IMR-90 (cell line): ENCODE measurements around the gene OR4D6. TPM values are rescaled to one million over a fixed set of nuclear protein-coding genes. Genes with fewer than 3 reads are reported as not detected.

Source experiments
- ATAC-seq: fragments of 200-7000 bp; cut with Tn5 transposase; 2 replicates; pipeline ENCODE4 v1.9.1; 2020; ENCODE audit warnings: low read depth, mild to moderate bottlenecking, moderate library complexity
- BruUV-seq: library from RNA; stranded (reverse); fragments of 400-500 nt; replicated peaks from 2 replicates; lab custom pipeline; 2021; lab: Mats Ljungman, UMichigan
- CTCF ChIA-PET: fragments of 300-600 bp; formaldehyde crosslinking; extraction: SDS; loops from one replicate; lab custom pipeline; 2021; ENCODE audit warnings: antibody characterized with exemption; lab: Yijun Ruan, JAX
- POLR2A ChIA-PET: fragments of 300-600 bp; sonication (Branson Sonifier 250); formaldehyde crosslinking; loops from one replicate; lab custom pipeline; 2022; ENCODE audit warnings: antibody characterized with exemption; ENCODE audit not compliant: unreplicated experiment; lab: Charles Lee
- DNase-seq: peaks from one replicate; pipeline ENCODE4 v3.0.0; 2013
- H2AFZ ChIP-seq: replicated peaks from 2 replicates; pipeline ENCODE3; 2013; ENCODE audit warnings: low read length, mild to moderate bottlenecking; ENCODE audit not compliant: poor library complexity
- H2AK5ac ChIP-seq: 2 replicates; pipeline ENCODE4 v1.6.1; 2013; ENCODE audit warnings: low read depth, low read length, inconsistent platforms
- H2AK9ac ChIP-seq: replicated peaks from 2 replicates; pipeline ENCODE3; 2013; ENCODE audit warnings: mild to moderate bottlenecking, low read depth, low read length, moderate library complexity; ENCODE audit not compliant: poor library complexity
- H2BK120ac ChIP-seq: 2 replicates; pipeline ENCODE4 v1.6.1; 2013; ENCODE audit warnings: low read depth, low read length, inconsistent platforms
- H2BK15ac ChIP-seq: 3 replicates; pipeline ENCODE4 v1.6.1; 2013; ENCODE audit warnings: low read depth, low read length, inconsistent platforms
- H2BK20ac ChIP-seq: 2 replicates; pipeline ENCODE4 v1.6.1; 2013; ENCODE audit warnings: low read depth, mild to moderate bottlenecking, inconsistent platforms, low read length, moderate library complexity
- H2BK5ac ChIP-seq: 2 replicates; pipeline ENCODE4 v1.6.1; 2013; ENCODE audit warnings: mild to moderate bottlenecking, low read depth, low read length, inconsistent platforms; ENCODE audit not compliant: poor library complexity, severe bottlenecking
- H3K14ac ChIP-seq: replicated peaks from 2 replicates; pipeline ENCODE4 v1.6.1; 2013; ENCODE audit warnings: low read depth, low read length, inconsistent platforms
- H3K18ac ChIP-seq: 2 replicates; pipeline ENCODE4 v1.6.1; 2013; ENCODE audit warnings: low read depth, low read length, control low read depth
- H3K23ac ChIP-seq: 2 replicates; pipeline ENCODE4 v1.6.1; 2013; ENCODE audit warnings: low read depth, low read length, inconsistent platforms
- H3K27ac ChIP-seq: 2 replicates; pipeline ENCODE4 v1.5.1; 2013; ENCODE audit warnings: mild to moderate bottlenecking, control low read depth, low read length; ENCODE audit not compliant: insufficient read depth
- H3K27me3 ChIP-seq: 2 replicates; pipeline ENCODE4 v1.6.1; 2013; ENCODE audit warnings: low read length; ENCODE audit not compliant: control insufficient read depth, insufficient read depth
- H3K36me3 ChIP-seq: 2 replicates; pipeline ENCODE4 v1.6.1; 2013; ENCODE audit warnings: low read length, mixed read lengths; ENCODE audit not compliant: control insufficient read depth, insufficient read depth
- H3K4ac ChIP-seq: 2 replicates; pipeline ENCODE4 v1.6.1; 2013; ENCODE audit warnings: low read depth, low read length, inconsistent platforms
- H3K4me1 ChIP-seq: 2 replicates; pipeline ENCODE4 v1.6.1; 2013; ENCODE audit warnings: low read length, mixed read lengths; ENCODE audit not compliant: control insufficient read depth, insufficient read depth
- H3K4me2 ChIP-seq: 2 replicates; pipeline ENCODE4 v1.6.1; 2013; ENCODE audit warnings: low read depth, mild to moderate bottlenecking, control low read depth, low read length, moderate library complexity
- H3K4me3 ChIP-seq: 2 replicates; pipeline ENCODE4 v1.5.1; 2013; ENCODE audit warnings: low read depth, mild to moderate bottlenecking, control low read depth, low read length, moderate library complexity; ENCODE audit not compliant: insufficient read depth
- H3K56ac ChIP-seq: 2 replicates; pipeline ENCODE4 v1.6.1; 2013; ENCODE audit warnings: low read length, inconsistent platforms; ENCODE audit not compliant: insufficient read depth; ENCODE audit errors: extremely low read depth
- H3K79me1 ChIP-seq, 2 experiments: 2 replicates each; pipeline ENCODE4 v1.6.1; 2013; ENCODE audit warnings: low read length in 2 of 2, inconsistent platforms in 1 of 2, low read depth in 1 of 2
- H3K9ac ChIP-seq: 2 replicates; pipeline ENCODE4 v1.6.1; 2013; ENCODE audit warnings: low read depth, low read length, control low read depth
- H3K9me1 ChIP-seq: 2 replicates; pipeline ENCODE4 v1.6.1; 2013; ENCODE audit warnings: low read length, inconsistent platforms; ENCODE audit not compliant: insufficient read depth
- H3K9me3 ChIP-seq: 2 replicates; pipeline ENCODE4 v1.6.1; 2013; ENCODE audit warnings: low read length; ENCODE audit not compliant: control insufficient read depth, insufficient read depth
- H4K20me1 ChIP-seq: 2 replicates; pipeline ENCODE4 v1.6.1; 2013; ENCODE audit warnings: low read length, inconsistent platforms; ENCODE audit not compliant: insufficient read depth
- H4K5ac ChIP-seq: 2 replicates; pipeline ENCODE4 v1.6.1; 2013; ENCODE audit warnings: mild to moderate bottlenecking, low read depth, low read length, control low read depth
- H4K8ac ChIP-seq, 2 experiments: 2 replicates each; pipeline ENCODE4 v1.6.1; 2013; ENCODE audit warnings: low read depth in 2 of 2, low read length in 2 of 2, control low read depth in 1 of 2, inconsistent platforms in 1 of 2
- H4K91ac ChIP-seq: 2 replicates; pipeline ENCODE4 v1.6.1; 2013; ENCODE audit warnings: low read depth, low read length, inconsistent platforms; ENCODE audit not compliant: insufficient read depth
- NFE2L2 ChIP-seq: fragments of 150-350 bp; IDR thresholded peaks from 2 replicates; pipeline ENCODE4 v1.6.1; 2016; ENCODE audit warnings: low read depth, mild to moderate bottlenecking, low read length
- RFX5 ChIP-seq: IDR thresholded peaks from 2 replicates; pipeline ENCODE4 v1.8.0; 2012; ENCODE audit warnings: low read depth, mild to moderate bottlenecking, low read length, moderate library complexity
- WGBS, 2 experiments: methylation state at CpG; one replicate each; pipeline versions ENCODE4 v1.1.5 to v1.1.7; 2013; ENCODE audit warnings: missing lambda C conversion rate in 2 of 2; ENCODE audit not compliant: insufficient read length in 1 of 2; ENCODE audit errors: extremely low coverage in 2 of 2; 5-methylcytosine and 5-hydroxymethylcytosine counted together
- dilution Hi-C: fragments of 300-500 bp; cut with HindIII; formaldehyde crosslinking; loops from one replicate; pipeline ENCODE4 v1.14.3; 2018; ENCODE audit warnings: low sequenced_read_pairs; ENCODE audit not compliant: unreplicated experiment
- in situ Hi-C: fragments of 300-500 bp; cut with MboI; formaldehyde crosslinking; loops from 3 replicates; pipeline ENCODE4 v1.14.3; 2019; ENCODE audit warnings: low sequenced_read_pairs, inconsistent platforms, mixed read lengths
- intact Hi-C: fragments of 100-400 bp; cut with micrococcal nuclease; formaldehyde crosslinking; loops from 2 replicates; pipeline ENCODE4 v1.10.0; 2022
- polyA plus RNA-seq, 3 experiments: library from polyadenylated mRNA; depleted of rRNA; stranded (reverse); fragments of >200 nt; gene quantifications; 2 replicates each; pipeline ENCODE4 v1.2.3, GENCODE V29; 2012; ENCODE audit warnings: low replicate concordance in 1 of 3
- total RNA-seq: library from RNA; depleted of rRNA; stranded (reverse); fragments of >200 nt; gene quantifications from 2 replicates; pipeline ENCODE4 v1.2.3, GENCODE V29; 2012

OR4D6 gene
- total and polyA plus RNA-seq, 2 of the 4 experiments (the other 2 are of a cell fraction): not detected

DNA sequence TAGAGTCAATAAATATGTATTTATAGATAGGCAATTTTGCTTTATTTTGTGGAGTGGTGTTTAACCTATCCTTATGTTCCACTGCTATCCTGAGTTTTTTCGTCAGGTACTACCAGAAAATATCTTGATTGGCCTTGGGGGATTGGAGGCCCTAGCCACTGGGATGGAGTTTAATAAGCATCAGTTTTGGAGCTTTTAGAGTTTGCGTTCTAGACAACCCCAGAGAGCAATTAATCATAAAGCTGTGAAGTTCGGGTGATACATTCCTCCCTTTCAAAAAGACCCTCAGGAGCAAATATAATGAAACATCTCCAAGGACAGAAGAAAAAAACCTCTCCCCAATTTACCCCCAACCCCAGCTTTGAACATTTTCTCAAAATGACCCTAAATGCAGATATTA lies 20.6 kb upstream of the OR4D6 start, which contains the start of gene OR5A1:
Gene OR5A1, plus strand, starts transcription at position 301 of the 400 bp plus-strand sequence. CDS start 6,700 bp downstream, outside the sequence.
- Histone ChIP-seq H4K91ac (no peak within 1 kb of the TSS), H3K9me3 (no peaks in the 10 kb centered on the region), H3K4me2 (no peak within 1 kb of the TSS), H2AFZ (no peak within 1 kb of the TSS), H4K5ac (no peak within 1 kb of the TSS), H2BK20ac (no peak within 1 kb of the TSS), H3K9ac (no peak within 1 kb of the TSS), H2AK9ac (no peak within 1 kb of the TSS), H3K9me1 (no peaks in the 10 kb centered on the region), H3K27me3 (no peaks in the 10 kb centered on the region), H3K18ac (no peak within 1 kb of the TSS), H3K23ac (no peak within 1 kb of the TSS), H2BK15ac (no peak within 1 kb of the TSS), H4K20me1 (no peaks in the 10 kb centered on the region), H3K27ac (no peak within 1 kb of the TSS), H3K4me1 (no peaks in the 10 kb centered on the region), H3K4ac (no peak within 1 kb of the TSS), H3K56ac (no peak within 1 kb of the TSS), H4K8ac (no peak within 1 kb of the TSS), H2BK5ac (no peak within 1 kb of the TSS), H2BK120ac (no peak within 1 kb of the TSS), H3K4me3 (no peak within 1 kb of the TSS), H3K36me3 (no peaks in the 10 kb centered on the region), H3K14ac (no peak within 1 kb of the TSS), H2AK5ac (no peak within 1 kb of the TSS), H3K79me1 (no peaks in the 10 kb centered on the region)
- TF ChIP-seq NFE2L2: no peak
- TF ChIP-seq RFX5: no peak
- no peak for ATAC-seq
- no TSS peak for BruUV-seq
- no peak for DNase-seq
- ChIA-PET POLR2A (no interaction called here), CTCF (interaction anchor here (1.5 kb wide), 1 partner anchor 265 kb away, joined by 4 read pairs; the partner anchor contains the start of gene DTX4)
- dilution Hi-C loops: no loop called here
- WGBS, 2 experiments: no CpG with 5 or more reads among the region's 3 CpGs
- in situ Hi-C loops: no loop called here
- intact Hi-C loops: no loop called here
